ENCODE measurements around the gene ATG4A.

- no peak for TF ChIP-seq POLR2AphosphoS5 (IDR thresholded peaks at IDR 0.05; ENCODE audit: borderline replicate concordance, low read depth, low read length)
- no peak for TF ChIP-seq EZH2 (IDR thresholded peaks at IDR 0.05)
- no peak for TF ChIP-seq FOXP2 (optimal IDR thresholded peaks at IDR 0.05; ENCODE audit: control extremely low read depth, extremely low read length, insufficient read depth)
Observed at GRCh38 chrX:108199691-108200090, 108.1 kb downstream of the ATG4A start.

All from SK-N-MC (cell line).